GM23248 (cell line): ENCODE measurements around the gene GOLGA3.

Experiments
- EZH2 ChIP-seq: fragments of 200-600 bp; sonication (generic); IDR thresholded peaks from 2 replicates; pipeline ENCODE4 v1.6.1; 2018; ENCODE audit warnings: antibody characterized with exemption, mild to moderate bottlenecking; ENCODE audit not compliant: insufficient read depth, poor library complexity, severe bottlenecking
- EZH2phosphoT487 ChIP-seq: fragments of 200-600 bp; sonication (generic); IDR thresholded peaks from 2 replicates; pipeline ENCODE4 v1.6.1; 2018; ENCODE audit warnings: antibody characterized with exemption, moderate library complexity, mild to moderate bottlenecking, low read depth; ENCODE audit not compliant: insufficient read depth

- no peak for TF ChIP-seq EZH2
- TF ChIP-seq EZH2phosphoT487, result no peak
Observed at GRCh38 chr12:132746613-132747012, 82.1 kb downstream of the GOLGA3 start.
